AG10803 (cell line): ENCODE data around the gene TEX19.
"Not testable (repeated sequence)": the region's sequence is repeated elsewhere in the genome, so short reads cannot be mapped to it uniquely, and the experiment has no call there.

Source experiments
- DNase-seq: peaks from one replicate; pipeline ENCODE4 v3.0.0; 2010; ENCODE audit warnings: low read depth
- H3K4me3 ChIP-seq: 2 replicates; pipeline ENCODE4 v1.5.1; 2011; ENCODE audit warnings: mild to moderate bottlenecking, low read length, control low read depth
- TF ChIP-seq, protein P1 (sequence below): conservative IDR thresholded peaks from 2 replicates; pipeline ENCODE4 v1.5.1; 2011; ENCODE audit warnings: mild to moderate bottlenecking, low read length, control low read depth, inconsistent platforms

The TEX19 gene

DNA sequence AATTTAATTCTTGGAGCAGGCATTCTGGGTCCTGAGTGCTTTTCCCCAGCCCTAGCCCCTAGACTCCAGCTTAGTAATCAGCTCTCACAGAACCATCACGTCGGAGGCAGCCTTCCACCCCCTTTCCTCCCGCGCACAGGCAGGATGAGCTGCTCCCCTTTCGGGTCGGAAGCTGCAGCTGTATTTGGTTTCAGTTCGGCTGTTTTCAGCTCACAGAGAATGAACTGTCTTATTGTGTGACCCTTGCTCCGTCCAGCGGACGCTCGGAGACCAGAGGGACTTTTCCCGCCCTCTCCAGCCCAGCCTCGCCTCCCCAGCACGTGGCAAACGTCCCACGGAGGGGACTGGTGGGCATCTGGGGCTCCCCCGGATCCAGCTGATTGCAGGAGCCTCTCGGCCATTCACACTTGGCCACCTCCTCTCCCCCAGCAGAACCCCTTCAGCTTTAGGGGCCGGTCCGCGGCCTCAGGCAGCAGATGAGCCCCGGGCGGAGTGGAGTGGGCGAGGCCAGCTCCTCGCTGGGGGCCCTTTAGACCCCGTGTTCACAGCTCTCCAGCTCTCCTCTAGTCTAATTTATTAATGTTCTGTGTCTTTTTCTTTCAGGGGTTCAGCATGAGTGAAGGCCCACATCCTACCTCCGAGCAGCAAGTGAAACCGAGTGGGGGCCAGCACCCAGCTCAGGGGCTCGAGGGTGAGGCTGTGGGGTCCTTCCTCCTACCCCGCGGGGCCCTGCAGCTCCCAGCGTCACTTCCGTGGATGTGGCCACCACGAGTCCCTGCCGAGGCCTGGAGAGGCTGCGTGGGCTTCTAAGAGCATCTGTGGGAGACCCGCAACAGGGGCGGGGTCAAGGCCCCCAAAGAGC, 11.7 kb downstream of the TEX19 start:
- DNase-seq, result no peak
- TF ChIP-seq, protein P1, sequence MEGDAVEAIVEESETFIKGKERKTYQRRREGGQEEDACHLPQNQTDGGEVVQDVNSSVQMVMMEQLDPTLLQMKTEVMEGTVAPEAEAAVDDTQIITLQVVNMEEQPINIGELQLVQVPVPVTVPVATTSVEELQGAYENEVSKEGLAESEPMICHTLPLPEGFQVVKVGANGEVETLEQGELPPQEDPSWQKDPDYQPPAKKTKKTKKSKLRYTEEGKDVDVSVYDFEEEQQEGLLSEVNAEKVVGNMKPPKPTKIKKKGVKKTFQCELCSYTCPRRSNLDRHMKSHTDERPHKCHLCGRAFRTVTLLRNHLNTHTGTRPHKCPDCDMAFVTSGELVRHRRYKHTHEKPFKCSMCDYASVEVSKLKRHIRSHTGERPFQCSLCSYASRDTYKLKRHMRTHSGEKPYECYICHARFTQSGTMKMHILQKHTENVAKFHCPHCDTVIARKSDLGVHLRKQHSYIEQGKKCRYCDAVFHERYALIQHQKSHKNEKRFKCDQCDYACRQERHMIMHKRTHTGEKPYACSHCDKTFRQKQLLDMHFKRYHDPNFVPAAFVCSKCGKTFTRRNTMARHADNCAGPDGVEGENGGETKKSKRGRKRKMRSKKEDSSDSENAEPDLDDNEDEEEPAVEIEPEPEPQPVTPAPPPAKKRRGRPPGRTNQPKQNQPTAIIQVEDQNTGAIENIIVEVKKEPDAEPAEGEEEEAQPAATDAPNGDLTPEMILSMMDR, result no peak
- peak overlapping the region; percentile 47 for H3K4me3 ChIP-seq

DNA sequence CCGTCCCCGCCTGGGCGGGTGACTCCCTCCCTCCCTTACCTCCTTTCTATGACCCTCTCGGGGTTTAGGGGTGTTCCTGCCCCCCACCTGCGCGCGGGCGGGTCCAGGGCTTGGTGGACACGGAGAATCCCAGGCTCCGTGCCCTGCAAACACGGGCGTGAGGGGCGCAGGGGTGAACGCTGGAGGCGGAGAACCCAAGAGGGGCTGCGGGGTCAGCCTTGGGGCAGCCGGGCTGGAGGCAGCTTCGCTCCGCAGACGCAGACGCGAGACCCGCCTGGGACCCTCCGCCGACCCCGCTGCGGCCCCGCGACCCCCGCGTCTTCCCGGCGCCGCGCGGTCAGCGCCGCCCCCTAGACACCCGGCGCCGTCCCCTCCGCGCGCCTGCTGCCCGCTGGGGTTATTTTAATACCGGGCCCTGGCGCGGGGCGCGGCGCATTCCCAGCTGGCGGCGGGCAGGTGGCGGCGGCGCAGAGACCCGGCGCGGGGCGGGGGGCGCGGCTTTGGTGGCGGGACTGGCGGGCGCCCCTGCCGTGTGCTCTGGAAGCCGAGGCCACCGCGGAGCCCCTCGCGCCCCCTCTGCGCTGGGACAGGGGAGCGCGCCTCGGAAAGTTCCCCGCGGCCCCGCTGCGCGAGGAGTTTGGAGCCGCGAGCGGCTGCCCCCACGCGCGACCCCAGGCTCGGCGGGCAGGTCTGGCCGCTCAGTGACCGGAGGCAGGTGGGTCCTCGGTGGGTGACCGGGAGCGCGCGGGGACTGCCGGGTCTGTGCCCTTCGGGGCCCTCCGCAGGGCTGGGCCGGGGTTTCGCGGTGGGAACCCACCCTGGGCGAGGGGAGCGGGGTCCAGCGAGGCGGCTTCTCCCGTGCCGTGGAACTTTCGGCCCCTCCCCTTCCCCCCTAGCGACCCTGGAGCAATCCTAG, 12.5 kb downstream of the TEX19 start, which contains the start of gene UTS2R:
UTS2R (plus strand) TSS at position 433 of the 916 bp plus-strand sequence. CDS start 2,560 bp downstream, outside the sequence.
- no peak for DNase-seq
- TF ChIP-seq, protein P1, result no peak
- H3K4me3 ChIP-seq, result peak within 1 kb of the TSS; percentile 47

DNA sequence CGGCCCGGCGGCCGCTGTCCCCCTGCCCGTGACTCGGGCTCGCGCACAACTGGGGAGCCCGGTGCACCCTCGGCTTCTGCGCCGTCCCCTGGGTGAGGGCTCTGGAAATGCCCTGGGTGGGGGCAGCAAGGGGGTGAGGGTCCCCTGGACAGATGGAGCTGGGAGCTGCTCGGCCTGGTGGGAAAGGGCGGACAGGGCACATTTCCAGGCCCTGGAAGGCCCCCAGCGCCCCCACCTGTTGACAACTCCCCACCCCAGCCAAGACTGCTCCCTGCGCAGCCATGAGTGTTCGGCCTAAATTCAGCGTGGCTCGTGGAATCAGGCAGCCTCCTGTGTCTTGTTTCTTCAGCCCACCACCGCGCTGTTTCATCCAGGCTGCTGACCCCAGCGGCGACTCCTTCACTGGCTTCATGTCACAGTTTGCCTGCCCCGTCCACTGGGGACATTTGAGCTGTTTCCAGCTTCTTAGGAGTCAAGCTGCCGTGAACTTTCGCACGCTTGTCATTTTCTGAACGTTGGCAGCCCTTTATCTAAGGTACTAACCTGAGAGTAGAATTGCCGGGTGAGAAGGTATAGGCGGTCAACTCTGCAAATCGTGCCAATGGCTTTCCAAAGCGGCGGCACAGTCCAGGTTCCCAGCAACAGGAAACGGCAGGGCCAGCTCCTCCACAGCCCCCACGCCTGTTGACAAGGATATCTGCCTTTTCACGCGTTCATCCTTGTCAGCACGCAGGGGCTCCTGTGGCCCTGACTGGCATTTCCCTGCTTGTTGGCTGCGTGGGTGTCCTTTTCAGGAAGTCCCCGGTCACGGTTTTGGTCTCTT, 13.4 kb downstream of the TEX19 start:
- DNase-seq, result no peak
- no peak overlapping the region for H3K4me3 ChIP-seq
- TF ChIP-seq, protein P1, result no peak

DNA sequence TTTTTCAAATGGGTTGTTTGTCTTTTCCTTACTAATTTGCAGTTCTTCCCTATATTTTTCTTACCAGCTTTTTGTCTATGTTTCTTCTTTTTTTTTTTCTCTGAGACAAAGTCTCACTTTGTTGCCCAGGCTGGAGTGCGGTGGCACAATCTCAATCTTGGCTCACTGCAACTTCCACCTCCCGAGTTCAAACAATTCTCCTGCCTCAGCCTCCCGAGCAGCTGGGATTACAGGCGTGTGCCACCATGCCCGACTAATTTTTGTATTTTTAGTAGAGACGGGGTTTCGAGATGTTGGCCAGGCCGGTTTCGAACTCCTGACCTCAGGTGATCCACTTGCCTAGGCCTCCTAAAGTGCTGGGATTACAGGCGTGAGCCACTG, 14.0 kb downstream of the TEX19 start:
- H3K4me3 ChIP-seq, DNase-seq: not testable (repeated sequence)

DNA sequence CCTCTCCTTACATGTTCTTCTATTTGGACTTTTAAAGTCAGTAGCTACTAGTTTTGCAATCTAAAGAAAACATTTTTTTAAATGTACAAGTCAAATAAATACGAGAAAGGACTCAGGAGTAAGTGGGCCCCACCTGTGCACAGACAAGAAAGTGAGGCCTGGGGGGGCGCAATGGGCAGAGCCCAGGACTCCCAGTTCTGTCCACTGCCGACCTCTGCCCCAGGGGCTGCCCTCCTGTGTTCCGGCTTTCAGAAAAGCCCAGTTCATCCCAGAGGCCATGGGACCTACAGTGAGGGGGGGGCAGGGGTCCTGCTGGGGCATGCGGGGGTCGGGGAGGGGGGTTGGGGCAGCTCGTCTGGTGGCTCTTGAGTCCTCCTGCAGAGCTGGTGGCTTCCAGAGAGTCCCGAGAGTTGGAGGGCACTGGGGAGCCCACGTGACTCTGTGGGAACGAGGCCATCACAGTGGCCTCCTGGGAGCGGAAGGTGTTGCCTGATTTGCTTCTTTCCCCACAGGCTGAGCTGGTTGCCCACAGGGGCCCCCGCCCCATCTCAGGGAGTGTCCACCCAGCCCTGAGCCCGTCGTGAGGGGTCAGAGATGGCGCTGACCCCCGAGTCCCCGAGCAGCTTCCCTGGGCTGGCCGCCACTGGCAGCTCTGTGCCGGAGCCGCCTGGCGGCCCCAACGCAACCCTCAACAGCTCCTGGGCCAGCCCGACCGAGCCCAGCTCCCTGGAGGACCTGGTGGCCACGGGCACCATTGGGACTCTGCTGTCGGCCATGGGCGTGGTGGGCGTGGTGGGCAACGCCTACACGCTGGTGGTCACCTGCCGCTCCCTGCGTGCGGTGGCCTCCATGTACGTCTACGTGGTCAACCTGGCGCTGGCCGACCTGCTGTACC, 14.9 kb downstream of the TEX19 start:
- TF ChIP-seq, protein P1, result no peak

DNA sequence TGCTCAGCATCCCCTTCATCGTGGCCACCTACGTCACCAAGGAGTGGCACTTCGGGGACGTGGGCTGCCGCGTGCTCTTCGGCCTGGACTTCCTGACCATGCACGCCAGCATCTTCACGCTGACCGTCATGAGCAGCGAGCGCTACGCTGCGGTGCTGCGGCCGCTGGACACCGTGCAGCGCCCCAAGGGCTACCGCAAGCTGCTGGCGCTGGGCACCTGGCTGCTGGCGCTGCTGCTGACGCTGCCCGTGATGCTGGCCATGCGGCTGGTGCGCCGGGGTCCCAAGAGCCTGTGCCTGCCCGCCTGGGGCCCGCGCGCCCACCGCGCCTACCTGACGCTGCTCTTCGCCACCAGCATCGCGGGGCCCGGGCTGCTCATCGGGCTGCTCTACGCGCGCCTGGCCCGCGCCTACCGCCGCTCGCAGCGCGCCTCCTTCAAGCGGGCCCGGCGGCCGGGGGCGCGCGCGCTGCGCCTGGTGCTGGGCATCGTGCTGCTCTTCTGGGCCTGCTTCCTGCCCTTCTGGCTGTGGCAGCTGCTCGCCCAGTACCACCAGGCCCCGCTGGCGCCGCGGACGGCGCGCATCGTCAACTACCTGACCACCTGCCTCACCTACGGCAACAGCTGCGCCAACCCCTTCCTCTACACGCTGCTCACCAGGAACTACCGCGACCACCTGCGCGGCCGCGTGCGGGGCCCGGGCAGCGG, 15.7 kb downstream of the TEX19 start:
- TF ChIP-seq, protein P1, result no peak
- DNase-seq, result no peak
- no peak overlapping the region for H3K4me3 ChIP-seq

More for the DNA sequence above, 14.9 kb downstream of the TEX19 start:
- no peak for DNase-seq
- no peak overlapping the region for H3K4me3 ChIP-seq
